Stomach (tissue), 4 donors: Measurements from ENCODE around the gene BET1L.

Source experiments
- CTCF ChIP-seq, 7 experiments: fragments of 450-650 bp in 4 of 7; fragments of 200-600 bp in 3 of 7; sonication (generic) in 3 of 7; IDR thresholded peaks; one replicate each; pipeline ENCODE4 v1.5.1; 2016 to 2019; ENCODE audit warnings: antibody characterized with exemption in 7 of 7, control low read depth in 2 of 7, mild to moderate bottlenecking in 1 of 7
- EP300 ChIP-seq: sonication (generic); formaldehyde crosslinking; IDR thresholded peaks from one replicate; pipeline ENCODE4 v1.6.1; 2017; ENCODE audit warnings: antibody characterized with exemption
- POLR2A ChIP-seq, 4 donors: fragments of 450-650 bp; IDR thresholded peaks; one replicate each; pipeline ENCODE4 v1.6.1; 2016; ENCODE audit warnings: antibody characterized with exemption in 4 of 4, control low read depth in 2 of 4, mild to moderate bottlenecking in 1 of 4, moderate library complexity in 1 of 4
- POLR2AphosphoS5 ChIP-seq, 3 donors: sonication (generic); formaldehyde crosslinking; IDR thresholded peaks; one replicate each; pipeline ENCODE4 v1.6.1; 2016; ENCODE audit warnings: antibody characterized with exemption in 3 of 3

- TF ChIP-seq CTCF (IDR thresholded peaks at IDR 0.05) (no peak), POLR2AphosphoS5 (IDR thresholded peaks at IDR 0.05) (no peak), POLR2A (IDR thresholded peaks at IDR 0.05) (no peak), EP300 (no peak)
Observed at GRCh38 chr11:213111-213510, 5.9 kb upstream of the BET1L start.
